ENCODE results near the gene APOB.
"Not testable (repeated sequence)": the region's sequence is repeated elsewhere in the genome, so short reads cannot be mapped to it uniquely, and the experiment has no call there.

Gene APOB

GRCh38 chr2:21035974-21036707, 7.7 kb downstream of the APOB start:
- no peak overlapping the region for H3K4me3 ChIP-seq (ENCODE audit: low read depth in 1 of 2, low read length in 2 of 2)
- H3K27ac ChIP-seq (ENCODE audit: low read depth, low read length): no peak overlapping the region
- H3K36me3 ChIP-seq (ENCODE audit: insufficient read depth, low read length): no peaks in the 10 kb centered on the region
- no peaks in the 10 kb centered on the region for H3K9me3 ChIP-seq (ENCODE audit: low read length)
- no peak overlapping the region for H3K9ac ChIP-seq (ENCODE audit: low read length)
- peaks cover 8% of the 10 kb centered on the region for H3K4me1 ChIP-seq (ENCODE audit: insufficient read depth, low read length)
- no peaks in the 10 kb centered on the region for H3K27me3 ChIP-seq (ENCODE audit: control insufficient read depth in 1 of 2, insufficient read depth in 2 of 2, low read length in 2 of 2)

GRCh38 chr2:21035282-21035973, 8.4 kb downstream of the APOB start:
- H3K4me3 ChIP-seq (ENCODE audit: low read depth in 1 of 2, low read length in 2 of 2): no peak overlapping the region
- H3K27ac ChIP-seq (ENCODE audit: low read depth, low read length): no peak overlapping the region
- no peak overlapping the region for H3K9ac ChIP-seq (ENCODE audit: low read length)
- H3K27me3 ChIP-seq (ENCODE audit: control insufficient read depth in 1 of 2, insufficient read depth in 2 of 2, low read length in 2 of 2): no peaks in the 10 kb centered on the region
- peaks cover 8% of the 10 kb centered on the region for H3K4me1 ChIP-seq (ENCODE audit: insufficient read depth, low read length)
- no peaks in the 10 kb centered on the region for H3K36me3 ChIP-seq (ENCODE audit: insufficient read depth, low read length)
- no peaks in the 10 kb centered on the region for H3K9me3 ChIP-seq (ENCODE audit: low read length)

DNA sequence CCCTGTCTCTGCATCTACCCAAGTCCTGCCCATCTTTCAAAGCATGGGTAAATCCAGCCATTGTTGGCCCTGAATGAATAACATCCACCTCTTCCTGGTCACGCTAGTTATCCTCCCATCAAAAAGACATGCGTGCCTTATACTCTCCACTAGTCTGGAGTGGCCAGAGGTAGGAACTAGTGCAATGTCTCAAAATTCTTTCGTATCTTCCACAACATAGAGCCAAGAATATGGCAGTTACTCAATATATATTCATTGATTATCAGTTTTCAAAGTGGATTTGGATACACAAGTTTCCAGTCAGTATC, 8.9 kb downstream of the APOB start:
- Histone ChIP-seq H3K36me3 (ENCODE audit: insufficient read depth, low read length) (no peaks in the 10 kb centered on the region), H3K4me1 (ENCODE audit: insufficient read depth, low read length) (peaks cover 8% of the 10 kb centered on the region)

GRCh38 chr2:21034156-21034971, 9.5 kb downstream of the APOB start:
- no peaks in the 10 kb centered on the region for H3K36me3 ChIP-seq (ENCODE audit: insufficient read depth, low read length)
- peaks cover 8% of the 10 kb centered on the region for H3K4me1 ChIP-seq (ENCODE audit: insufficient read depth, low read length)
- no peaks in the 10 kb centered on the region for H3K9me3 ChIP-seq (ENCODE audit: low read length)

More for the DNA sequence above, 8.9 kb downstream of the APOB start:
- Histone ChIP-seq H3K4me3 (ENCODE audit: low read depth in 1 of 2, low read length in 2 of 2) (no peak overlapping the region), H3K27me3 (ENCODE audit: control insufficient read depth in 1 of 2, insufficient read depth in 2 of 2, low read length in 2 of 2) (no peaks in the 10 kb centered on the region), H3K27ac (ENCODE audit: low read depth, low read length) (no peak overlapping the region), H3K9me3 (ENCODE audit: low read length) (no peaks in the 10 kb centered on the region), H3K9ac (ENCODE audit: low read length) (no peak overlapping the region)

DNA sequence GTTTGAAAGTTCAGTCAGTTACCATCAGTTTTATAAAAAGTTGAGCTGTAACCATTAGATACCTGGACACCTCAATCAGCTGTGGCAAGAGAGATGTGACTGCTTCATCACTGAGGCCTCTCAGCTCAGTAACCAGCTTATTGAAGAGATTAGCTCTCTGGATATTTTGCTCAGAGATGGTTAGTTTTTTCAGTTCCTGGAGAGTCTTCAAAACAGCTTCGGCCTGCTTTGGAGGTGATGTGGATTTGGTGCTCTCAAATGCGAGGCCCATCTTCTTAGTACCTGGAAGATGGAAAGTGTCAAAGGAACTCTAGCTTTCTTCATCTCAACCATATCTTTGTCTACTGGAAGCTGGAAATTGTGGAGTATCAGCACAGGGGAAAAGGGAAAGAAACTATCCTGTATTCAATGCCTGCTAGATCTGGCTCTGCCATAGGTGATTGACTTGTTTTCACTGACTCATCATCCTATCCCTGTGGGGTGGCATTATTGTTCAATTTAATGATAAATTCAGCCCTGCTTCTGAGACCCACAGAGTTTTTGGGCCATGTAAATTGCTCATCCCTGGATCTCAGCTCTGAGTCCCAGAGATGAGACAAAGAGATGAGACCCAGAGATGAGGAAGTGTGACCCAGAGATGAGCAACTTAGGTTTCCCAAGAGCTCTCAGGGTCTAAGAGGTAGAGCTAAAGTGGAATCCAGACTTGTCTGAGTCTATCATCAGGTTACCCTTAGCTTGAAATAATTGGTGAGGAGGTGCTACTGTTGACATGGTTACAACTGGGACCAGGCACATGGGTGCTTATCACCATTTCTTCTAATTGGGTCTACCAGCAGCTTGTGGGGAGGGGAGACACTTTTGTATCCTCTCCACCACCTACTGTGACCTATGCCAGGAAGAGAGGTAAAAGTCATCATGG, 10.4 kb downstream of the APOB start:
- Histone ChIP-seq H3K4me1 (ENCODE audit: insufficient read depth, low read length) (peaks cover 1% of the 10 kb centered on the region), H3K9ac (ENCODE audit: low read length) (no peak overlapping the region), H3K27me3 (ENCODE audit: control insufficient read depth in 1 of 2, insufficient read depth in 2 of 2, low read length in 2 of 2) (no peaks in the 10 kb centered on the region), H3K27ac (ENCODE audit: low read depth, low read length) (no peak overlapping the region), H3K36me3 (ENCODE audit: insufficient read depth, low read length) (no peaks in the 10 kb centered on the region), H3K4me3 (ENCODE audit: low read depth in 1 of 2, low read length in 2 of 2) (no peak overlapping the region), H3K9me3 (ENCODE audit: low read length) (no peaks in the 10 kb centered on the region)

More at GRCh38 chr2:21034156-21034971, 9.5 kb downstream of the APOB start:
- no peak overlapping the region for H3K9ac ChIP-seq (ENCODE audit: low read length)
- H3K27ac ChIP-seq (ENCODE audit: low read depth, low read length): no peak overlapping the region
- no peak overlapping the region for H3K4me3 ChIP-seq (ENCODE audit: low read depth in 1 of 2, low read length in 2 of 2)
- H3K27me3 ChIP-seq (ENCODE audit: control insufficient read depth in 1 of 2, insufficient read depth in 2 of 2, low read length in 2 of 2): no peaks in the 10 kb centered on the region

DNA sequence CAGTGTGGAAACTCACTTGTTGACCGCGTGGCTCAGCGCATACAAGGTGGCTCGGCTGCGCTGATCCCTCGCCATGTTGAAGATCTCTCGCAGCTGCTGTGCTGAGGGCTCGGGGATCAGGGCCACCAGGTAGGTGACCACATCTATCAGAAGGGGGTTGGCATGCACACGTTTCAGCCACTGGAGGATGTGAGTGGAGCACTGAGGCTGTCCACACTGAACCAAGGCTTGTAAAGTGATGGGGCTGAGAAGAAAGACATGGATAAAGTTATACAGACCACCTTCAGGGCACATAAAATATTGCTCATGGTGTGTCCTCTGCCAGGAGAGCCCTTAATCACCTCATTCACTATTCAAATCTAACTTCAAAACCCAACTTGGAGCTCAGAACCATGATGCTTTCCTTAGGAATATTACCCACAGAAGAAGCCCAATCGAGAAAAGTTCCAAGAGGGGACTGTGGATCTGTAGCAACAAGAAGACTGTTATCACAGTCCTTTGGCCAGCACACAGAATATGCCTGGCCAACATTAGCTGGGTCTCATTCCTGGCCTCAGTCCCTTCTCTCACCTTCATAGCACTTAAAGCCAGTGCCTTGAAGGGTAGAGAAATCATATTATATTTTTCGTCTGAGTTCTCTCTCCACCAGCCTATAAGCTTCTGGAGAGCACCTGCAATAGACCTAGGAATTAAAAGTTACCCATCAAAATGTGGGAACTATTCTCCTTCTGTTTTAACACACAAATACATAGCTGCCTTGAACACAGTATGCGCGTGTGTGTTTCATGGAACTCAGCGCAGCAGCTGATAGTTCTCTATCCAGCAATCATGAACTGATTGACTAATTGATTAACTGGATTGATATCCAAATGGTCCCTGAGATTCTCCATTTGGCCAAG, 11.3 kb downstream of the APOB start:
- no peaks in the 10 kb centered on the region for H3K36me3 ChIP-seq (ENCODE audit: insufficient read depth, low read length)

GRCh38 chr2:21030983-21031968, 12.6 kb downstream of the APOB start:
- no peak overlapping the region for H3K27ac ChIP-seq (ENCODE audit: low read depth, low read length)
- no peak overlapping the region for H3K9ac ChIP-seq (ENCODE audit: low read length)
- no peaks in the 10 kb centered on the region for H3K36me3 ChIP-seq (ENCODE audit: insufficient read depth, low read length)

More for the DNA sequence above, 11.3 kb downstream of the APOB start:
- no peak overlapping the region for H3K9ac ChIP-seq (ENCODE audit: low read length)
- H3K27ac ChIP-seq (ENCODE audit: low read depth, low read length): no peak overlapping the region
- no peaks in the 10 kb centered on the region for H3K4me1 ChIP-seq (ENCODE audit: insufficient read depth, low read length)
- no peaks in the 10 kb centered on the region for H3K9me3 ChIP-seq (ENCODE audit: low read length)
- no peak overlapping the region for H3K4me3 ChIP-seq (ENCODE audit: low read depth in 1 of 2, low read length in 2 of 2)
- H3K27me3 ChIP-seq (ENCODE audit: control insufficient read depth in 1 of 2, insufficient read depth in 2 of 2, low read length in 2 of 2): no peaks in the 10 kb centered on the region

DNA sequence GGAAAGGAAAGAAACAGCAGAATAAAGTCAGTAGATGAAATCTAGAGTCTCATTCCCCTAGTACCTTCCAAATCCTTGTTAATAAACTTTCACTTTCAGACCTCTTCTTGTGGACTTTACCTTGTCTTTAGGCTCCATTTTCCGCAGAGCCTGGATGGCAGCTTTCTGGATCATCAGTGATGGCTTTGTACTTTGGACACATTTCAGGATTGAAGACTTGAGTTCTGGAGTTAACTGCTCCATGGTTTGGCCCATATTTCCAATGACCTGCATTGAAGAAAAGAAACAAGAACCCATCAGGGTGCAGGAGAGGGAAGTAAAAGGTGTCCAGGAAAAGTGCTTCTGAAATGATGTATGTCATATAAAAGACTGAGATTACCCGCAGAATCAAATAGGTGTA, 14.4 kb downstream of the APOB start:
- no peaks in the 10 kb centered on the region for H3K4me1 ChIP-seq (ENCODE audit: insufficient read depth, low read length)
- no peaks in the 10 kb centered on the region for H3K36me3 ChIP-seq (ENCODE audit: insufficient read depth, low read length)
- H3K9ac ChIP-seq (ENCODE audit: low read length): no peak overlapping the region
- H3K27ac ChIP-seq (ENCODE audit: low read depth, low read length): no peak overlapping the region
- H3K9me3 ChIP-seq (ENCODE audit: low read length): no peaks in the 10 kb centered on the region
- no peak overlapping the region for H3K4me3 ChIP-seq (ENCODE audit: low read depth in 1 of 2, low read length in 2 of 2)
- no peaks in the 10 kb centered on the region for H3K27me3 ChIP-seq (ENCODE audit: control insufficient read depth in 1 of 2, insufficient read depth in 2 of 2, low read length in 2 of 2)

More at GRCh38 chr2:21030983-21031968, 12.6 kb downstream of the APOB start:
- Histone ChIP-seq H3K4me1 (ENCODE audit: insufficient read depth, low read length) (no peaks in the 10 kb centered on the region), H3K27me3 (ENCODE audit: control insufficient read depth in 1 of 2, insufficient read depth in 2 of 2, low read length in 2 of 2) (no peaks in the 10 kb centered on the region), H3K9me3 (ENCODE audit: low read length) (no peaks in the 10 kb centered on the region), H3K4me3 (ENCODE audit: low read depth in 1 of 2, low read length in 2 of 2) (no peak overlapping the region)

GRCh38 chr2:21028951-21029350, 14.9 kb downstream of the APOB start:
- not testable (repeated sequence) for H3K27ac ChIP-seq (ENCODE audit: low read depth, low read length); H3K9ac ChIP-seq (ENCODE audit: low read length); H3K36me3 ChIP-seq (ENCODE audit: insufficient read depth, low read length); H3K4me3 ChIP-seq (ENCODE audit: low read depth in 1 of 2, low read length in 2 of 2); H3K4me1 ChIP-seq (ENCODE audit: insufficient read depth, low read length); H3K9me3 ChIP-seq (ENCODE audit: low read length); H3K27me3 ChIP-seq (ENCODE audit: control insufficient read depth in 1 of 2, insufficient read depth in 2 of 2, low read length in 2 of 2)
